Activated CD4-positive, alpha-beta T cell treated with anti-CD3 and anti-CD28 coated beads for 48 hours (primary cell): ENCODE measurements around the gene FAH.

Experiments
- DNase-seq: peaks from one replicate; pipeline ENCODE4 v3.0.0-alpha.2; 2020

The FAH gene

GRCh38 chr15:80202016-80202315 is 49.2 kb downstream of the FAH start:
- no peak for DNase-seq

GRCh38 chr15:80202641-80203360 is 50.0 kb downstream of the FAH start:
- no peak for DNase-seq

DNA sequence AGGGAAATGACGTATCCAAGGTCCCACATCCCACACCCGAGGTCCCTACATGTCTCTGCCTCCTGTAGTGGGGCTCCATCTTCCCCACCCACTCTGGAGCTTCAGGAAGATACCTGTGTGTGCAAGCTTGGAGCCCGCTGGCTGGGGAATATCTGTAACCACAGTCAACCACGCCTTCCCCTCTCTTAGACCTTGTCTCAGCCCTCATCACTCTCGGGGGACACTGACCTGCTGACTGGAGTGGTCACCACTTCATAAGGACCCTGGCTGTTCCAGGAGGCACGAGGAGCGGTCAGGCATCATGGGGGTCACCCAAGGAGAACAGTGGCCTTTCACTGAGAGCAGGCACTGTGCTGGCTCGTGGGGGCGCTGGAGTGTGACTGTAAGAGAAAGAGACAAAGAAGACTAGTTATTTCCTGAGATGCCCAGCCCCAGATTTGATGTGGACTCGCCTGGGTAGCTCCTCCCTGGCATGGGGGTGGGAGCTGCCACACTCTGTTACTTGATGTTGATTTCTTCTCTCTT is 50.6 kb downstream of the FAH start:
- no peak for DNase-seq

DNA sequence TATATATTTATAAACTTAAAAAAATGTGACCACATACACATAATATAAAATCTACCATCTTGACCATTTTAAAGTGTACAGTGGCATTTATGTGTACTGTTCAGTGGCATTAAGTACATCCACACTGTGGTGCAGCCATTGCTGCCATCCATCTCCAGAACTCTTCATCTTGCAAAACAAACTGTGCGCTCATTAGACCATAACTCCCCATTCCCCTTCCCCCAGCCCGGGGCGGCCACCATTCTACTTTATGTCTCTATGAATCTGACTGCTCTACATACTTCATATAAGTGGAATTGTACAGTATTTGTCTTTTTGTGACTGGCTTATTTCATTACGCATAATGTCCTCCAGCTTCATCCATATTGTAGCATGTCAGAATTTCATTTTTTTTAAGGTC is 51.4 kb downstream of the FAH start:
- no peak for DNase-seq

DNA sequence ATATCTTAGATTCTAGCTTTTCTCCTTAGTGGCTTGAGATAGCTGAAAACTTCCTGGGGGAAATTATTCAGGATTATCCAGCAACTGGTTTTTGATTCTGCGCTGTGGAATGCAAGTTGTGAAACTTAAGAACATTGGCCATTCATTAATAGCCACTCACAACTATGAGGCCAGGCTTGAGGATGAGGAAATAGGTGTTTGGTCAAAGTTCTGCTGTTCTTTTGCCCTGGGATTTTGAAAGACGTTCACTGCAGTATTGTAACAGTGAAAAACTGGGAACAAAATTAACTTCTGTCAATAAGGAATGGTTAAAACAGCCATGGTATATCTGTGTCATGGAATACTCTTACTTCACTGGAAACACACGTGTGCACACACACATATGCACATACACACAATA is 55.1 kb downstream of the FAH start:
- DNase-seq = no peak

DNA sequence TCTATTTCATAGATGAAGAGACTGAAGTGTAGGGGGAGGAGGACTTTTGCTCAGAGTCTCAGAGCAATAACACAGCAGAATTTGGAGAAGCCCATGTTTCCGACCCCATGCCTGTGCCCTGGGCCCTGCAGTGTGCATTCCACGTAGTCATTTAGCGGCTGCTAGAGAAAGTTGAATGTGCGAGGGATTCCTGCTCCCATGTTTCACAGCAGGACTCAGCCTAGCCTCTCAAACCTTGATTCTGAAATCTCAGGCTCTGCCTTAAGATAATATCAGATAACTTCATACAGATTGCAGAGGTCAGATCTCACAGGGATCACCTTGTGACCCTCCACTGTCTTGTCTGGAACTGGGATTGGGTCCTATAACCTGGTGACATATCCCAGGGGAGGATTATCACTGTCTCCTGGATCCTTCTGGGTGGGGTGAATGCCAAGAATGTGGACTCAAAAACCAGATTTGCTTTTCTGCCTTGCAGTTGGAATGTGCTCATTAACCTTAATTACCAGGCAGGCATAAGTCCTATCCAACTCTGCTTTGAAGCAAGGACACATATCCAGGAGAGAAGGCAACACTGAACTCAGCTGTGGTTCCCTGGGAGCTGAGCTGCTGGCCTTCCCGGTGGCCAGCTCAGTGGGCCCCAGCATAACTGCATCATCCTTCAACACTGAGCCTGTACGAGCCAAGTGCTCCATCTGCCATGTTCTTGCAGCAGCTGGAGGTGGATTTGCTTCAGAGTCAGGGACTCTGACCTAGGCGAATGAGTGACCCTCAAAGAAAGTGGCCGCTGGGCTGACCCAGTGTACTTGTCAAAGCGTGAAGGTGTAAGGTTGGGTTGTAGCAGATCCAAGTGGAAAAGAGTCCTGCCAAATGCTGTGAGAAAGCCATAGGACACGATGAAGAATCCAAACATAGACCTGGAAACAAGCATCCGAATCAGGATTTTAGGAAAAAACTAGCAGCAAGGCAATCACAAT is 56.2 kb downstream of the FAH start:
- no peak for DNase-seq

DNA sequence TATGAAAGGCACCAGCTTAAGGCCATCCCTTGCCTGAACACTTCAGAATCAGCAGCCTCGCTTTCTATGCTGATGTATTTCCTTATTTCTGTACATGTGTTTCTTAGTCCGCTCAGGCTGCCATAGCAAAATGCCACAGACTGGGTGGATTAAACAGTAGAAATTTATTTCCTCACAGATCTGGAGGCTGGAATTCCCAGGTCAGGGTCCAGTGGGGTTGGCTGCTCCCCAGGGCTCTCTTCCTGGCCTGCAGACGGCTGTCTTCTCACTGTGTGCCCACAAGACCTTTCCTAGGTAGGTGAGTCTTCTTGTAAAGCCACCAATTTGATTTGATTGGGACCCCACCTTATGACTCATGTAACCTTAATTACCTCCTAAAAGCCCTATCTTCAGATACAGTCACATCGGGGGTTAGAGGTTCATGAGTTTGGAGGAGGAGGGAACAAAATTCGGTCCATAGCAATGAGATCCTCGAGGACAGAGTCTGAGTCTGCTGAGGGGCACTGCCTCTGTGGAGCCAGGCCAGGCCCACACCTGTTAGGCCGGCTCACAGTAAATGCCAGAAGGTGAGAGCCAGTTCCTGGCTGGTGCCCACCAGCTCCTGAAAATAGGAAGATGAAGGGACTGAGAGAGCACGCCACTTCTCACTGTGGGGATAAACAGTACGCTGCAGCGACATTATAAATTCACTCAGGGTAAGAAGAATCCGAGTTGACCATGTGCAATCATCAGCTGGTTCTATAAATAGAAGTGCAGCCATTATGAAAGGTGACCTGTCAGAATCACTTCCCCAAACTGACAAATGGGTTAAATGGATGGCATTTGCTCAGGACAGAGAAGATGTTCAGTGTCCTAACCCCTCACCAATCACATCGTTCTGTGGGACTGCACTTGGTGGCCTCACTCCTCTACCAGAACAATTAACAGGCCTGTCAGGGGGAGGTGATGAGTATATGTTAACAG is 58.1 kb downstream of the FAH start:
- no peak for DNase-seq

GRCh38 chr15:80211976-80212375 is 59.2 kb downstream of the FAH start:
- DNase-seq = no peak

DNA sequence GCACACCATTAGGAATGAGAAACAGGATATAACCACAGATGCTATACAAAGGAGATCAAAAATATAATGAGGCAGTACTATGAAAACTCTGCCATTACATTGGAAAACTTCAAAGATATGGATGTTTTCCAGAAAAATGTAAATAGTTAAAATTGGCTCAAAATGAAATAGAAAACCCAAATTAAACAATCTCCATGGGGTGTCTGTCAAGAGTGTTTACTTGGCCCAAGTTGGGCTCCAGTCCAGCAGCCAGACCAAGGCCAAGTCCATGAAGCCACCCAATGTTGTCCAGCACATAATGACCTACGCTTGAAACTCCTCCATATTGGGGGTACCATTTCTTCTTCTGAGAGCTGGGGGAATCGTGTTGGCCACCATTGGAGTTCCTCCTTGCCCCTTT is 62.1 kb downstream of the FAH start:
- no peak for DNase-seq

DNA sequence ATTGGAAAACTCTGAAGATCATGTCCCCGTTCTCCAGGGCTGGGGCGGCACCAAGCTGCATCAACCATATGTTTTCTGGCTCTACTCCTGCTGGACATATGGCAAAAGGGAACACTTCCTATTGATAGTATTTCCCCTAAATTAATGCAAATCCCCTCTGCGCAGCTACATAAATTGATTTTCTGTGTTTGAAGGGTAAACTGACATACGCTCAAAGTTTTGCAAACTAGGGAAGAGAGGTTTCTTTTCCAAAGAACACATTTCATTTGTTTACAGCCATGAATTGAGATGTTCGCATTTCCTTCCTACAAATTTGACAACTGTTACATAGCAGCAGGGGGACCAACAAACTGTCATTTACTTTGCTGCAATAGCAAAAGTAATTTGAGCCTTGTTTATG is 63.3 kb downstream of the FAH start:
- no peak for DNase-seq

GRCh38 chr15:80216911-80217310 is 64.1 kb downstream of the FAH start:
- no peak for DNase-seq

- no peak for DNase-seq
Measured at GRCh38 chr15:80217327-80217900, 64.6 kb downstream of the FAH start.

DNA sequence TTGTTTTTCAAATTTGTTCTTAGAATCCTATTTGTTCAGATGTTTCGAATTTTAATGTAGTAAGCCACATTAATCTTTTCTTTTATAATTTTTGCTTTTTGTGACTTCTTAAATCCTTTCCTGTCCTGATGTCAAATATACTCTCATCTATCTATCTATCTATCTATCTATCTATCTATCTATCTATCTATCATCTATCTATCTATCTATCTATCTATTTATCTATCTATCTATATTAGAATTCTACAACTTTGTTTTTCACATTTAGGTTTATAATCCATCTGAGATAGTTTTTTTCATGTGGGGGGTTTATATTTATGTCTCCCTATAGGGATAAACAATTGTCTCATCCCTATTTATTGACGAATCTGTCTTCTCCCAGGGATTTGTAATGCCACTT is 67.2 kb downstream of the FAH start:
- DNase-seq = no peak

GRCh38 chr15:80228959-80229610 is 76.3 kb downstream of the FAH start:
- DNase-seq = no peak

DNA sequence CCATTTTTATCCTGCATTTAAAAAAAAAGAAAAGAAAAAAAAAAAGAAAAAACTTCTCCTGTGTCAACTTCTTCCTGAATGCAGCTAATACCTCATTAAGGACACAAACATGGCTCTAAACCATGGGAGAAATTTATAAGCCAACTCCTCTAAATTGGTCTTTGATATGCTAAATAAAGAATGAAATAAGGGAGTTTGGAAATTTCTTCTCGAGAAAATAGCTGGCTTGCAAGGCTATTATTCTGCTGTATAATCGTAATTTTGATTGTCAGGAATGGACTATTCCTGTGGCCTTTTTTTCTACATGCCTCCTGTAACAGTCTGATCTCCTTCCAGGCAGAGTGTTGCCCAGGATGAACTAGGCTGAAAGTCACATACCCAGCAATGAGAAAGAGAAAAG is 78.6 kb downstream of the FAH start:
- no peak for DNase-seq

DNA sequence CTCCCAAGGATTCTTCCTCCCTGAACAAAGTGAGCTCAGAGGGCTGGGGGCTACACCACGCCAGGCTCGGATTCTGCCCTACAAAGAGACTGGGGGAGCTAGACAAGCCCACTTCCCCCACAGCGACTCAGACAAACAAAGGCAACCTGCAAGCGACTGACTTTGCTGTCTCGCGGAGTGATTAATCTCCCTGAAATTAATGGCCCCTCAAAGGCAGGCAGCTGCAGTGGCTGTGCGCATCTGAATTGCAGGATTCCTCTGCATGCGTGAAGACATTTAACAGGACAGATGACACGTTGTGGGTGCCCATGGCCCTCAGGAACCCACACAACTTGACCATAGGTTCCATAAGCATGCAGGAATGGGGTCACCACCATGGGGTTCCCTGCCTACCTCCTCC is 80.8 kb downstream of the FAH start:
- no peak for DNase-seq

DNA sequence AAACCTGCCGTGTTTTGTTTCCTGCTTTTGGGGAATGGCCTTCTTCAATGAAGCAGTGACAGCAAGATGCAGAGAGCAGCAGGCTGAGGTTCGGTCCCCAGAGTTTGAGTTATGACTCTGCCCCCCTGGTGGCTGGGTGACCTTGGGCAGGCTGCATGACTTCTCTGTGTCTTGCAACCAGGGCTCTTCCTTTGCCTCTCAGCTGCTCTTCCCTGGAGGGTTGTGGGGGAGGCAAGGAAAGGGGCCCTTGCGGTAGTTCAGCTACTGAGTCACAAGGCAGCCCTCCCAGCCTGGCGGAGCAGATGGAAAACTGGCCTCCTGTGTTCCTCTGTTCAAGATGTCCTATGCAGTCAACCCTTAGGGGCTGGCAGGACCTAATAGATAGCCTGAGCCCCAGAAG is 82.1 kb downstream of the FAH start:
- DNase-seq = peak; percentile 68
